ENCODE results near the gene LRBA. TPM values are rescaled to one million over a fixed set of nuclear protein-coding genes. Genes with fewer than 3 reads are reported as not detected.

LRBA gene
- total RNA-seq, 1 donor from 2014 or later, result 26.4 TPM

GRCh38 chr4:150765216-150765615 lies 249.9 kb downstream of the LRBA start:
- no peak for DNase-seq
- no peaks in the 10 kb centered on the region for H3K27me3 Mint-ChIP-seq (ENCODE audit: unreplicated experiment)
- no peaks in the 10 kb centered on the region for H3K36me3 Mint-ChIP-seq (ENCODE audit: unreplicated experiment)
- H3K27ac Mint-ChIP-seq (ENCODE audit: unreplicated experiment), result no peak overlapping the region
- no peaks in the 10 kb centered on the region for H3K9me3 Mint-ChIP-seq (ENCODE audit: unreplicated experiment)
- H3K4me3 Mint-ChIP-seq (ENCODE audit: unreplicated experiment), result no peak overlapping the region
- TF ChIP-seq CTCF (IDR thresholded peaks at IDR 0.05; ENCODE audit: partially characterized antibody, unreplicated experiment), result no peak
- peaks cover 3% of the 10 kb centered on the region for H3K4me1 Mint-ChIP-seq (ENCODE audit: low read depth, unreplicated experiment)

GRCh38 chr4:150751648-150752047 lies 263.4 kb downstream of the LRBA start:
- H3K4me3 Mint-ChIP-seq (ENCODE audit: unreplicated experiment), result no peak overlapping the region
- H3K36me3 Mint-ChIP-seq (ENCODE audit: unreplicated experiment), result no peaks in the 10 kb centered on the region
- TF ChIP-seq CTCF (IDR thresholded peaks at IDR 0.05; ENCODE audit: partially characterized antibody, unreplicated experiment), result no peak
- no peaks in the 10 kb centered on the region for H3K4me1 Mint-ChIP-seq (ENCODE audit: low read depth, unreplicated experiment)
- H3K27ac Mint-ChIP-seq (ENCODE audit: unreplicated experiment), result no peak overlapping the region
- H3K27me3 Mint-ChIP-seq (ENCODE audit: unreplicated experiment), result no peaks in the 10 kb centered on the region
- no peak for DNase-seq
- H3K9me3 Mint-ChIP-seq (ENCODE audit: unreplicated experiment), result no peaks in the 10 kb centered on the region

GRCh38 chr4:150750824-150751223 lies 264.3 kb downstream of the LRBA start:
- no peaks in the 10 kb centered on the region for H3K36me3 Mint-ChIP-seq (ENCODE audit: unreplicated experiment)
- no peaks in the 10 kb centered on the region for H3K4me1 Mint-ChIP-seq (ENCODE audit: low read depth, unreplicated experiment)
- H3K27ac Mint-ChIP-seq (ENCODE audit: unreplicated experiment), result no peak overlapping the region
- no peak for TF ChIP-seq CTCF (IDR thresholded peaks at IDR 0.05; ENCODE audit: partially characterized antibody, unreplicated experiment)
- no peaks in the 10 kb centered on the region for H3K27me3 Mint-ChIP-seq (ENCODE audit: unreplicated experiment)
- H3K9me3 Mint-ChIP-seq (ENCODE audit: unreplicated experiment), result no peaks in the 10 kb centered on the region
- no peak overlapping the region for H3K4me3 Mint-ChIP-seq (ENCODE audit: unreplicated experiment)
- no peak for DNase-seq

GRCh38 chr4:150746156-150746555 lies 268.9 kb downstream of the LRBA start:
- peaks cover 2% of the 10 kb centered on the region for H3K9me3 Mint-ChIP-seq (ENCODE audit: unreplicated experiment)
- peaks cover 1% of the 10 kb centered on the region for H3K27me3 Mint-ChIP-seq (ENCODE audit: unreplicated experiment)
- H3K4me1 Mint-ChIP-seq (ENCODE audit: low read depth, unreplicated experiment), result peaks cover 6% of the 10 kb centered on the region
- no peaks in the 10 kb centered on the region for H3K36me3 Mint-ChIP-seq (ENCODE audit: unreplicated experiment)
- TF ChIP-seq CTCF (IDR thresholded peaks at IDR 0.05; ENCODE audit: partially characterized antibody, unreplicated experiment), result no peak
- H3K27ac Mint-ChIP-seq (ENCODE audit: unreplicated experiment), result no peak overlapping the region
- H3K4me3 Mint-ChIP-seq (ENCODE audit: unreplicated experiment), result no peak overlapping the region
- no peak for DNase-seq

- no peak overlapping the region for H3K4me3 Mint-ChIP-seq (ENCODE audit: unreplicated experiment)
- no peak for DNase-seq
- H3K9me3 Mint-ChIP-seq (ENCODE audit: unreplicated experiment), result peaks cover 2% of the 10 kb centered on the region
- no peaks in the 10 kb centered on the region for H3K36me3 Mint-ChIP-seq (ENCODE audit: unreplicated experiment)
- no peak for TF ChIP-seq CTCF (IDR thresholded peaks at IDR 0.05; ENCODE audit: partially characterized antibody, unreplicated experiment)
- H3K27me3 Mint-ChIP-seq (ENCODE audit: unreplicated experiment), result peaks cover 1% of the 10 kb centered on the region
- H3K4me1 Mint-ChIP-seq (ENCODE audit: low read depth, unreplicated experiment), result peaks cover 6% of the 10 kb centered on the region
- H3K27ac Mint-ChIP-seq (ENCODE audit: unreplicated experiment), result no peak overlapping the region
These were observed 270.5 kb downstream of the LRBA start for GRCh38 chr4:150744570-150744969.

All from glutamatergic neuron (in vitro differentiated cells).